Ammon's horn (tissue), 1 donor: Measurements from ENCODE around the gene SLX1A.
"Not testable (repeated sequence)": the region's sequence is repeated elsewhere in the genome, so short reads cannot be mapped to it uniquely, and the experiment has no call there.

Experiments used
- DNase-seq: peaks from one replicate; pipeline ENCODE4 v3.0.0-alpha.2; 2016; ENCODE audit warnings: low spot score

The SLX1A gene

GRCh38 chr16:30184096-30184890 is 9.4 kb upstream of the SLX1A start:
- DNase-seq = peak; percentile 57

- DNase-seq = no peak
These were observed 8.6 kb upstream of the SLX1A start for GRCh38 chr16:30184891-30185682.

GRCh38 chr16:30185683-30186421 is 7.8 kb upstream of the SLX1A start:
- DNase-seq = peak; percentile 72

GRCh38 chr16:30186444-30186781 is 7.3 kb upstream of the SLX1A start:
- DNase-seq = no peak

- peak; percentile 32 for DNase-seq
These were observed 6.7 kb upstream of the SLX1A start for GRCh38 chr16:30186782-30187555.

GRCh38 chr16:30187556-30187865 is 6.2 kb upstream of the SLX1A start:
- no peak for DNase-seq

- no peak for DNase-seq
These were observed 5.6 kb upstream of the SLX1A start for GRCh38 chr16:30187971-30188561.

GRCh38 chr16:30191158-30191557 is 2.5 kb upstream of the SLX1A start:
- DNase-seq = not testable (repeated sequence)

- not testable (repeated sequence) for DNase-seq
These were observed 577 bp upstream of the SLX1A start for GRCh38 chr16:30193098-30193497.

- DNase-seq = not testable (repeated sequence)
These were observed 674 bp downstream of the SLX1A start for GRCh38 chr16:30194172-30194925.

- not testable (repeated sequence) for DNase-seq
These were observed 3.3 kb downstream of the SLX1A start for GRCh38 chr16:30197001-30197400.

- not testable (repeated sequence) for DNase-seq
These were observed 5.4 kb downstream of the SLX1A start, which contains the start of gene SULT1A3 for GRCh38 chr16:30199049-30199448. SULT1A3 (plus strand) TSS chr16:30199255; CDS start chr16:30200729, 1,474 bp downstream.

- DNase-seq = not testable (repeated sequence)
These were observed 6.1 kb downstream of the SLX1A start for GRCh38 chr16:30199608-30200343.

GRCh38 chr16:30205541-30206236 is 12.0 kb downstream of the SLX1A start:
- not testable (repeated sequence) for DNase-seq

- not testable (repeated sequence) for DNase-seq
These were observed 12.6 kb downstream of the SLX1A start for GRCh38 chr16:30206252-30206651.

- not testable (repeated sequence) for DNase-seq
These were observed 13.5 kb downstream of the SLX1A start for GRCh38 chr16:30207063-30207704.

GRCh38 chr16:30209032-30209431 is 15.4 kb downstream of the SLX1A start:
- not testable (repeated sequence) for DNase-seq

GRCh38 chr16:30211414-30211813 is 17.7 kb downstream of the SLX1A start:
- DNase-seq = not testable (repeated sequence)

GRCh38 chr16:30217082-30217481 is 23.4 kb downstream of the SLX1A start:
- not testable (repeated sequence) for DNase-seq
